ENCODE data around the gene RASSF3. TPM values are rescaled to one million over a fixed set of nuclear protein-coding genes. Genes with fewer than 3 reads are reported as not detected.

The RASSF3 gene
- total RNA-seq, 1 experiment from 2014 or later: 107 TPM

DNA sequence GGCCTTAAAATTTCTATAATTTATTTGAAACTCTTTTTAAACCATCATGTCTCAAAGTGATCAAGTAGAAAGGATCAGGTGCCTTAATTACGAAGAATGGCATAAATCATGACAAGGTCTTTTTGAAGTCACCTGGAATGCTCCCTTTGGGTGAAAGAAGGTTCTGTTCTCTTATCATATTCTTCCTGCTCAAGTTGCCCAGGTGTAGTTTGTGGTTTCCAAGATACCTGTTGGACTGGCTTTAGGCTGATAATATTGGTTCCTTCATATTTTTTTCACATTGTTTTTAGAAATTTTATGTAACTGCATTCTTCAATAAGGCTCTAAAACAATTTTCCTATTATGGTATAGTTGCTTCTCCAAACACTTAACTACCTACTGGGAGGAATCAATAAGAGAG is 29.2 kb downstream of the RASSF3 start:
- Histone ChIP-seq H3K36me3 (ENCODE audit: control insufficient read depth, insufficient read depth, low read length) (no peaks in the 10 kb centered on the region), H3K27ac (ENCODE audit: low read length) (peak overlapping the region; percentile 52; the same call in 1 of the 2 replicates), H3K4me1 (ENCODE audit: control insufficient read depth, insufficient read depth, low read length) (peaks cover 59% of the 10 kb centered on the region), H3K4me3 (ENCODE audit: low read depth in 2 of 2, low read length in 2 of 2) (no peak overlapping the region), H3K9me3 (ENCODE audit: control insufficient read depth, insufficient read depth, low read depth, low read length) (no peaks in the 10 kb centered on the region), H3K27me3 (ENCODE audit: control insufficient read depth, insufficient read depth, low read length) (no peaks in the 10 kb centered on the region)
- ChIA-PET CTCF (no interaction called here), POLR2A (no interaction called here)
- TF ChIP-seq TCF7L2 (IDR thresholded peaks at IDR 0.05; ENCODE audit: low read depth, low read length): no peak
- TF ChIP-seq, protein P1, sequence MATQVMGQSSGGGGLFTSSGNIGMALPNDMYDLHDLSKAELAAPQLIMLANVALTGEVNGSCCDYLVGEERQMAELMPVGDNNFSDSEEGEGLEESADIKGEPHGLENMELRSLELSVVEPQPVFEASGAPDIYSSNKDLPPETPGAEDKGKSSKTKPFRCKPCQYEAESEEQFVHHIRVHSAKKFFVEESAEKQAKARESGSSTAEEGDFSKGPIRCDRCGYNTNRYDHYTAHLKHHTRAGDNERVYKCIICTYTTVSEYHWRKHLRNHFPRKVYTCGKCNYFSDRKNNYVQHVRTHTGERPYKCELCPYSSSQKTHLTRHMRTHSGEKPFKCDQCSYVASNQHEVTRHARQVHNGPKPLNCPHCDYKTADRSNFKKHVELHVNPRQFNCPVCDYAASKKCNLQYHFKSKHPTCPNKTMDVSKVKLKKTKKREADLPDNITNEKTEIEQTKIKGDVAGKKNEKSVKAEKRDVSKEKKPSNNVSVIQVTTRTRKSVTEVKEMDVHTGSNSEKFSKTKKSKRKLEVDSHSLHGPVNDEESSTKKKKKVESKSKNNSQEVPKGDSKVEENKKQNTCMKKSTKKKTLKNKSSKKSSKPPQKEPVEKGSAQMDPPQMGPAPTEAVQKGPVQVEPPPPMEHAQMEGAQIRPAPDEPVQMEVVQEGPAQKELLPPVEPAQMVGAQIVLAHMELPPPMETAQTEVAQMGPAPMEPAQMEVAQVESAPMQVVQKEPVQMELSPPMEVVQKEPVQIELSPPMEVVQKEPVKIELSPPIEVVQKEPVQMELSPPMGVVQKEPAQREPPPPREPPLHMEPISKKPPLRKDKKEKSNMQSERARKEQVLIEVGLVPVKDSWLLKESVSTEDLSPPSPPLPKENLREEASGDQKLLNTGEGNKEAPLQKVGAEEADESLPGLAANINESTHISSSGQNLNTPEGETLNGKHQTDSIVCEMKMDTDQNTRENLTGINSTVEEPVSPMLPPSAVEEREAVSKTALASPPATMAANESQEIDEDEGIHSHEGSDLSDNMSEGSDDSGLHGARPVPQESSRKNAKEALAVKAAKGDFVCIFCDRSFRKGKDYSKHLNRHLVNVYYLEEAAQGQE (IDR thresholded peaks at IDR 0.05; ENCODE audit: insufficient read depth in 1 of 2, low read depth in 2 of 2, low read length in 1 of 2): no peak
- no peak for DNase-seq (ENCODE audit: low read depth, low spot score)
- no TSS peak for BruUV-seq (replicated peaks)
- ATAC-seq: no peak
- intact Hi-C loops (cut with micrococcal nuclease; ENCODE audit: unreplicated experiment): no loop called here
- in situ Hi-C loops (cut with HindIII; ENCODE audit: low pct_unique_long_range_greater_than_20kb, low sequenced_read_pairs): no loop called here

DNA sequence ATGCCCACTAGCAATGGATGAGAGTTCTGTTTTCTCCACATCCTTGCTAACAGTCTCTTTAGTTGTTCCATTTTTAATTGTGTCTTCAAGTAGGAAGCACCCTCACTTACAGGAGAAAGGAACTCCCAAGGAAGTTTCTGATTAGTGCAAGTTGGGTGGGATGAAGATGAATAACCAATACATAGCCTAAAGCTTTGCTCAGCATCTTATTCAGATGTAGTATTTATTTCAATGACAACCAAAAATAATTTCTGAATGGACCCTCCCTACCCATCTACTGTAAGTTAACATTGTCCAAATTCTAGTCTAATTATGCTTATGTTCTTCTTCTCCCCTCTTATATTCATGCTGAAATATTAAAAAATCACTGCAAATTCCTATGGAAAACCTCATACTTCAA is 36.0 kb downstream of the RASSF3 start:
- no TSS peak for BruUV-seq (replicated peaks)

More for the DNA sequence above, 36.0 kb downstream of the RASSF3 start:
- Histone ChIP-seq H3K4me1 (ENCODE audit: control insufficient read depth, insufficient read depth, low read length) (peaks cover 45% of the 10 kb centered on the region), H3K4me3 (ENCODE audit: low read depth in 2 of 2, low read length in 2 of 2) (no peak overlapping the region), H3K36me3 (ENCODE audit: control insufficient read depth, insufficient read depth, low read length) (no peaks in the 10 kb centered on the region), H3K27ac (ENCODE audit: low read length) (peak overlapping the region; percentile 18; the same call in 1 of the 2 replicates), H3K27me3 (ENCODE audit: control insufficient read depth, insufficient read depth, low read length) (no peaks in the 10 kb centered on the region), H3K9me3 (ENCODE audit: control insufficient read depth, insufficient read depth, low read depth, low read length) (no peaks in the 10 kb centered on the region)
- CTCF ChIA-PET: no interaction called here
- DNase-seq (ENCODE audit: low read depth, low spot score): no peak
- POLR2A ChIA-PET: no interaction called here
- TF ChIP-seq TCF7L2 (IDR thresholded peaks at IDR 0.05; ENCODE audit: low read depth, low read length): no peak
- TF ChIP-seq, protein P1 (IDR thresholded peaks at IDR 0.05; ENCODE audit: insufficient read depth in 1 of 2, low read depth in 2 of 2, low read length in 1 of 2): no peak
- TF ChIP-seq SIN3A (IDR thresholded peaks at IDR 0.05; ENCODE audit: borderline replicate concordance, insufficient read depth, low read depth, low read length): no peak
- no peak for TF ChIP-seq POLR2AphosphoS5 (IDR thresholded peaks at IDR 0.05; ENCODE audit: low read depth, low read length)
- TF ChIP-seq, protein P2, sequence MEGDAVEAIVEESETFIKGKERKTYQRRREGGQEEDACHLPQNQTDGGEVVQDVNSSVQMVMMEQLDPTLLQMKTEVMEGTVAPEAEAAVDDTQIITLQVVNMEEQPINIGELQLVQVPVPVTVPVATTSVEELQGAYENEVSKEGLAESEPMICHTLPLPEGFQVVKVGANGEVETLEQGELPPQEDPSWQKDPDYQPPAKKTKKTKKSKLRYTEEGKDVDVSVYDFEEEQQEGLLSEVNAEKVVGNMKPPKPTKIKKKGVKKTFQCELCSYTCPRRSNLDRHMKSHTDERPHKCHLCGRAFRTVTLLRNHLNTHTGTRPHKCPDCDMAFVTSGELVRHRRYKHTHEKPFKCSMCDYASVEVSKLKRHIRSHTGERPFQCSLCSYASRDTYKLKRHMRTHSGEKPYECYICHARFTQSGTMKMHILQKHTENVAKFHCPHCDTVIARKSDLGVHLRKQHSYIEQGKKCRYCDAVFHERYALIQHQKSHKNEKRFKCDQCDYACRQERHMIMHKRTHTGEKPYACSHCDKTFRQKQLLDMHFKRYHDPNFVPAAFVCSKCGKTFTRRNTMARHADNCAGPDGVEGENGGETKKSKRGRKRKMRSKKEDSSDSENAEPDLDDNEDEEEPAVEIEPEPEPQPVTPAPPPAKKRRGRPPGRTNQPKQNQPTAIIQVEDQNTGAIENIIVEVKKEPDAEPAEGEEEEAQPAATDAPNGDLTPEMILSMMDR (IDR thresholded peaks at IDR 0.05): no peak
- in situ Hi-C loops (cut with HindIII; ENCODE audit: low pct_unique_long_range_greater_than_20kb, low sequenced_read_pairs) (no loop called here), intact Hi-C loops (cut with micrococcal nuclease; ENCODE audit: unreplicated experiment) (no loop called here)
- ATAC-seq: no peak

Measured in Panc1 (cell line).